Rectal smooth muscle tissue (tissue), 1 donor: ENCODE data around the gene RBM28.

Experiments used
- H3K27ac ChIP-seq: one replicate; pipeline ENCODE4 v1.7.0; 2013; ENCODE audit warnings: low read depth, low read length, inconsistent platforms
- H3K27me3 ChIP-seq: one replicate; pipeline ENCODE4 v1.7.0; 2013; ENCODE audit warnings: low read length; ENCODE audit not compliant: control insufficient read depth, insufficient read depth
- H3K36me3 ChIP-seq: one replicate; pipeline ENCODE4 v1.7.0; 2013; ENCODE audit warnings: low read length; ENCODE audit not compliant: control insufficient read depth, insufficient read depth
- H3K4me1 ChIP-seq: one replicate; pipeline ENCODE4 v1.7.0; 2013; ENCODE audit warnings: low read length; ENCODE audit not compliant: control insufficient read depth, insufficient read depth
- H3K4me3 ChIP-seq: one replicate; pipeline ENCODE4 v1.7.0; 2013; ENCODE audit warnings: low read length
- H3K9ac ChIP-seq: one replicate; pipeline ENCODE4 v1.7.0; 2013; ENCODE audit warnings: low read length

Gene RBM28

GRCh38 chr7:128383776-128384175, 40.1 kb upstream of the RBM28 start:
- H3K27ac ChIP-seq: no peak overlapping the region
- H3K9ac ChIP-seq: no peak overlapping the region
- H3K36me3 ChIP-seq: no peaks in the 10 kb centered on the region
- H3K27me3 ChIP-seq: no peaks in the 10 kb centered on the region
- no peak overlapping the region for H3K4me3 ChIP-seq
- no peaks in the 10 kb centered on the region for H3K4me1 ChIP-seq

GRCh38 chr7:128381161-128381821, 37.6 kb upstream of the RBM28 start:
- Histone ChIP-seq H3K36me3 (no peaks in the 10 kb centered on the region), H3K27me3 (no peaks in the 10 kb centered on the region), H3K4me3 (no peak overlapping the region), H3K4me1 (no peaks in the 10 kb centered on the region), H3K27ac (no peak overlapping the region), H3K9ac (no peak overlapping the region)

- Histone ChIP-seq H3K4me3 (no peak overlapping the region), H3K4me1 (no peaks in the 10 kb centered on the region), H3K27ac (no peak overlapping the region), H3K36me3 (no peaks in the 10 kb centered on the region), H3K27me3 (no peaks in the 10 kb centered on the region), H3K9ac (no peak overlapping the region)
Measured at GRCh38 chr7:128380483-128381106, 36.9 kb upstream of the RBM28 start.

GRCh38 chr7:128379900-128380479, 36.3 kb upstream of the RBM28 start:
- Histone ChIP-seq H3K36me3 (no peaks in the 10 kb centered on the region), H3K27ac (no peak overlapping the region), H3K4me1 (no peaks in the 10 kb centered on the region), H3K27me3 (no peaks in the 10 kb centered on the region), H3K9ac (no peak overlapping the region), H3K4me3 (no peak overlapping the region)

- H3K27me3 ChIP-seq: no peaks in the 10 kb centered on the region
- H3K36me3 ChIP-seq: no peaks in the 10 kb centered on the region
- H3K4me3 ChIP-seq: no peak overlapping the region
- no peak overlapping the region for H3K9ac ChIP-seq
- no peak overlapping the region for H3K27ac ChIP-seq
- no peaks in the 10 kb centered on the region for H3K4me1 ChIP-seq
Measured at GRCh38 chr7:128378637-128379036, 34.9 kb upstream of the RBM28 start.

- H3K4me1 ChIP-seq: no peaks in the 10 kb centered on the region
- no peaks in the 10 kb centered on the region for H3K27me3 ChIP-seq
- H3K27ac ChIP-seq: no peak overlapping the region
- H3K9ac ChIP-seq: no peak overlapping the region
- H3K36me3 ChIP-seq: no peaks in the 10 kb centered on the region
- H3K4me3 ChIP-seq: no peak overlapping the region
Measured at GRCh38 chr7:128376077-128376476, 32.4 kb upstream of the RBM28 start.

GRCh38 chr7:128374041-128374440, 30.3 kb upstream of the RBM28 start:
- no peaks in the 10 kb centered on the region for H3K4me1 ChIP-seq
- H3K27me3 ChIP-seq: no peaks in the 10 kb centered on the region
- no peak overlapping the region for H3K9ac ChIP-seq
- no peak overlapping the region for H3K4me3 ChIP-seq
- no peak overlapping the region for H3K27ac ChIP-seq
- no peaks in the 10 kb centered on the region for H3K36me3 ChIP-seq

GRCh38 chr7:128373606-128374005, 29.9 kb upstream of the RBM28 start:
- Histone ChIP-seq H3K4me3 (no peak overlapping the region), H3K27ac (no peak overlapping the region), H3K27me3 (no peaks in the 10 kb centered on the region), H3K36me3 (no peaks in the 10 kb centered on the region), H3K9ac (no peak overlapping the region), H3K4me1 (no peaks in the 10 kb centered on the region)

GRCh38 chr7:128370491-128370890, 26.8 kb upstream of the RBM28 start:
- Histone ChIP-seq H3K27ac (no peak overlapping the region), H3K9ac (no peak overlapping the region), H3K36me3 (no peaks in the 10 kb centered on the region), H3K27me3 (no peaks in the 10 kb centered on the region), H3K4me1 (no peaks in the 10 kb centered on the region), H3K4me3 (no peak overlapping the region)

GRCh38 chr7:128366986-128367385, 23.3 kb upstream of the RBM28 start:
- Histone ChIP-seq H3K9ac (no peak overlapping the region), H3K36me3 (no peaks in the 10 kb centered on the region)

GRCh38 chr7:128366300-128366699, 22.6 kb upstream of the RBM28 start:
- no peaks in the 10 kb centered on the region for H3K4me1 ChIP-seq
- H3K36me3 ChIP-seq: no peaks in the 10 kb centered on the region
- H3K4me3 ChIP-seq: no peak overlapping the region
- H3K27ac ChIP-seq: no peak overlapping the region
- no peak overlapping the region for H3K9ac ChIP-seq
- peaks cover 3% of the 10 kb centered on the region for H3K27me3 ChIP-seq

More at GRCh38 chr7:128366986-128367385, 23.3 kb upstream of the RBM28 start:
- H3K4me3 ChIP-seq: no peak overlapping the region
- H3K27me3 ChIP-seq: peaks cover 2% of the 10 kb centered on the region
- no peaks in the 10 kb centered on the region for H3K4me1 ChIP-seq
- H3K27ac ChIP-seq: no peak overlapping the region

- H3K36me3 ChIP-seq: no peaks in the 10 kb centered on the region
- peaks cover 3% of the 10 kb centered on the region for H3K27me3 ChIP-seq
- no peak overlapping the region for H3K27ac ChIP-seq
- H3K9ac ChIP-seq: no peak overlapping the region
- H3K4me1 ChIP-seq: no peaks in the 10 kb centered on the region
- H3K4me3 ChIP-seq: no peak overlapping the region
Measured at GRCh38 chr7:128365432-128365831, 21.7 kb upstream of the RBM28 start.
